SK-N-SH (cell line): ENCODE data around the gene KIF18B.

Experiments
- CHD2 ChIP-seq: fragments of 150-350 bp; IDR thresholded peaks from 2 replicates; pipeline ENCODE4 v1.6.1; 2018; ENCODE audit warnings: low read length; ENCODE audit not compliant: partially characterized antibody
- CTCF ChIP-seq: fragments of 200-600 bp; sonication (generic); IDR thresholded peaks from 2 replicates; pipeline ENCODE4 v1.6.1; 2017; ENCODE audit warnings: antibody characterized with exemption, mild to moderate bottlenecking, moderate library complexity
- ELF1 ChIP-seq: IDR thresholded peaks from 2 replicates; pipeline ENCODE4 v1.4.0; 2012
- EZH2phosphoT487 ChIP-seq: fragments of 200-600 bp; sonication (generic); IDR thresholded peaks from 2 replicates; pipeline ENCODE4 v1.6.1; 2017; ENCODE audit warnings: low read depth, mixed run types, mild to moderate bottlenecking, antibody characterized with exemption, moderate library complexity, borderline replicate concordance
- JUND ChIP-seq: IDR thresholded peaks from 2 replicates; pipeline ENCODE4 v1.4.0; 2012
- MEF2A ChIP-seq: IDR thresholded peaks from 2 replicates; pipeline ENCODE4 v1.4.0; 2012; ENCODE audit warnings: low read depth, borderline replicate concordance
- POLR2AphosphoS5 ChIP-seq: IDR thresholded peaks from 2 replicates; pipeline ENCODE4 v1.6.1; 2012; ENCODE audit warnings: low read depth, low read length
- RAD21 ChIP-seq: IDR thresholded peaks from 2 replicates; pipeline ENCODE4 v1.6.1; 2012; ENCODE audit warnings: mild to moderate bottlenecking, low read length
- RFX5 ChIP-seq: IDR thresholded peaks from 2 replicates; pipeline ENCODE4 v1.6.1; 2012; ENCODE audit warnings: mild to moderate bottlenecking, improper control_type of control experiment, low read length
- SIN3A ChIP-seq: IDR thresholded peaks from 2 replicates; pipeline ENCODE4 v1.6.1; 2012; ENCODE audit warnings: low read depth, mild to moderate bottlenecking, low read length, moderate library complexity, borderline replicate concordance
- TAF1 ChIP-seq: IDR thresholded peaks from 2 replicates; pipeline ENCODE4 v1.6.1; 2012; ENCODE audit warnings: low read depth, mild to moderate bottlenecking, low read length, moderate library complexity, borderline replicate concordance
- ZBTB33 ChIP-seq: IDR thresholded peaks from 2 replicates; pipeline ENCODE4 v1.4.0; 2012; ENCODE audit warnings: low read depth, borderline replicate concordance
- TF ChIP-seq, protein P1 (sequence below): fragments of 150-350 bp; IDR thresholded peaks from 2 replicates; pipeline ENCODE4 v1.6.1; 2016; ENCODE audit warnings: mild to moderate bottlenecking, low read depth, low read length

GRCh38 chr17:44982113-44982702 is 34.6 kb upstream of the KIF18B start:
- TF ChIP-seq, protein P1, sequence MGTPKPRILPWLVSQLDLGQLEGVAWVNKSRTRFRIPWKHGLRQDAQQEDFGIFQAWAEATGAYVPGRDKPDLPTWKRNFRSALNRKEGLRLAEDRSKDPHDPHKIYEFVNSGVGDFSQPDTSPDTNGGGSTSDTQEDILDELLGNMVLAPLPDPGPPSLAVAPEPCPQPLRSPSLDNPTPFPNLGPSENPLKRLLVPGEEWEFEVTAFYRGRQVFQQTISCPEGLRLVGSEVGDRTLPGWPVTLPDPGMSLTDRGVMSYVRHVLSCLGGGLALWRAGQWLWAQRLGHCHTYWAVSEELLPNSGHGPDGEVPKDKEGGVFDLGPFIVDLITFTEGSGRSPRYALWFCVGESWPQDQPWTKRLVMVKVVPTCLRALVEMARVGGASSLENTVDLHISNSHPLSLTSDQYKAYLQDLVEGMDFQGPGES: no peak
- TF ChIP-seq JUND (no peak), ELF1 (no peak), SIN3A (no peak), POLR2AphosphoS5 (no peak), CTCF (no peak), CHD2 (no peak), ZBTB33 (no peak), RAD21 (no peak), EZH2phosphoT487 (no peak), TAF1 (no peak), RFX5 (no peak), MEF2A (no peak)
